HEK293 (cell line): ENCODE measurements around the gene ZNF804A.

ENCODE experiments used
- CTCF ChIA-PET: fragments of 350-600 bp; formaldehyde crosslinking; extraction: SDS; loops from one replicate; lab custom pipeline; 2021; ENCODE audit warnings: antibody characterized with exemption; lab: Yijun Ruan, JAX
- POLR2A ChIA-PET: fragments of 300-600 bp; formaldehyde crosslinking; extraction: SDS; loops from one replicate; lab custom pipeline; 2020; ENCODE audit warnings: antibody characterized with exemption, inconsistent platforms; lab: Yijun Ruan, JAX
- H3K27ac ChIP-seq: fragments of 200-500 bp; sonication (Bioruptor generic); 2 replicates; pipeline ENCODE4 v1.5.1; 2014; ENCODE audit warnings: low read depth, low read length, control low read depth, inconsistent platforms; ENCODE audit errors: extremely low read depth
- H3K36me3 ChIP-seq, 2 experiments: fragments of 200-500 bp in 1 of 2; sonication (Bioruptor generic) in 1 of 2; 1 replicate in 1 of 2; 2 replicates in 1 of 2; pipeline ENCODE4 v1.5.1; 2014 to 2017; ENCODE audit warnings: inconsistent platforms in 2 of 2, low read length in 2 of 2; ENCODE audit not compliant: control insufficient read depth in 2 of 2, insufficient read depth in 1 of 2
- H3K4me1 ChIP-seq: fragments of 200-500 bp; sonication (Bioruptor generic); 2 replicates; pipeline ENCODE4 v1.5.1; 2014; ENCODE audit warnings: mild to moderate bottlenecking, low read length, inconsistent platforms; ENCODE audit not compliant: control insufficient read depth, insufficient read depth
- H3K4me3 ChIP-seq: 2 replicates; pipeline ENCODE4 v1.5.1; 2011; ENCODE audit warnings: low read depth, mild to moderate bottlenecking, control low read depth, low read length, moderate library complexity
- H3K9me3 ChIP-seq: fragments of 200-500 bp; sonication (Bioruptor generic); 2 replicates; pipeline ENCODE4 v1.5.1; 2014; ENCODE audit warnings: low read depth, low read length, inconsistent platforms; ENCODE audit not compliant: control insufficient read depth, insufficient read depth
- SCRT1 ChIP-seq: fragments of 450-650 bp; formaldehyde crosslinking; IDR thresholded peaks from 2 replicates; pipeline ENCODE4 v1.5.1; 2016; ENCODE audit warnings: missing biosample characterization, missing genetic modification characterization, borderline replicate concordance
- ZNF2 ChIP-seq: fragments of 450-650 bp; formaldehyde crosslinking; IDR thresholded peaks from 2 replicates; pipeline ENCODE4 v1.5.1; 2016; ENCODE audit warnings: missing biosample characterization, missing genetic modification characterization
- ZNF354C ChIP-seq: fragments of 450-650 bp; formaldehyde crosslinking; IDR thresholded peaks from 2 replicates; pipeline ENCODE4 v1.5.1; 2016; ENCODE audit warnings: missing biosample characterization, missing genetic modification characterization, low read depth, borderline replicate concordance
- ZNF366 ChIP-seq: fragments of 450-650 bp; formaldehyde crosslinking; conservative IDR thresholded peaks from 2 replicates; pipeline ENCODE4 v1.5.1; 2016; ENCODE audit warnings: missing biosample characterization, missing genetic modification characterization
- ZNF404 ChIP-seq: fragments of 450-650 bp; formaldehyde crosslinking; IDR thresholded peaks from 2 replicates; pipeline ENCODE4 v1.5.1; 2017; ENCODE audit warnings: missing biosample characterization, missing genetic modification characterization
- ZNF548 ChIP-seq: fragments of 450-650 bp; formaldehyde crosslinking; IDR thresholded peaks from 2 replicates; pipeline ENCODE4 v1.5.1; 2016; ENCODE audit warnings: missing biosample characterization, missing genetic modification characterization
- ZNF558 ChIP-seq: fragments of 450-650 bp; formaldehyde crosslinking; IDR thresholded peaks from 2 replicates; pipeline ENCODE4 v1.5.1; 2016; ENCODE audit warnings: missing biosample characterization, missing genetic modification characterization
- ZNF677 ChIP-seq: fragments of 450-650 bp; IDR thresholded peaks from 2 replicates; pipeline ENCODE4 v1.5.0; 2018; ENCODE audit warnings: missing biosample characterization, mild to moderate bottlenecking, missing genetic modification characterization, moderate library complexity
- ZNF707 ChIP-seq: fragments of 450-650 bp; formaldehyde crosslinking; IDR thresholded peaks from 2 replicates; pipeline ENCODE4 v1.5.1; 2016; ENCODE audit warnings: missing biosample characterization, missing genetic modification characterization
- ZNF76 ChIP-seq: fragments of 450-650 bp; formaldehyde crosslinking; IDR thresholded peaks from 2 replicates; pipeline ENCODE4; 2016; ENCODE audit warnings: low read depth, missing biosample characterization, missing genetic modification characterization, borderline replicate concordance
- TF ChIP-seq, protein P1 (sequence below): fragments of 450-650 bp; formaldehyde crosslinking; IDR thresholded peaks from 2 replicates; pipeline ENCODE4 v1.5.1; 2016; ENCODE audit warnings: missing biosample characterization, missing genetic modification characterization
- TF ChIP-seq, protein P2 (sequence below): fragments of 450-650 bp; formaldehyde crosslinking; IDR thresholded peaks from 2 replicates; pipeline ENCODE4 v1.5.1; 2016; ENCODE audit warnings: missing biosample characterization, missing genetic modification characterization
- TF ChIP-seq, protein P3 (sequence below): sonication (generic); formaldehyde crosslinking; IDR thresholded peaks from 2 replicates; pipeline ENCODE4 v1.8.1; 2022; ENCODE audit warnings: mild to moderate bottlenecking, moderate library complexity, missing genetic modification reagents
- TF ChIP-seq, protein P4 (sequence below): IDR thresholded peaks from 2 replicates; pipeline ENCODE4 v1.6.1; 2011; ENCODE audit warnings: mild to moderate bottlenecking, low read depth, low read length, borderline replicate concordance
- TF ChIP-seq, protein P5 (sequence below): fragments of 450-650 bp; formaldehyde crosslinking; IDR thresholded peaks from 2 replicates; pipeline ENCODE4 v1.5.1; 2016; ENCODE audit warnings: missing biosample characterization, missing genetic modification characterization
- TF ChIP-seq, protein P6 (sequence below): fragments of 450-650 bp; formaldehyde crosslinking; IDR thresholded peaks from 2 replicates; pipeline ENCODE4 v1.5.1; 2016; ENCODE audit warnings: missing biosample characterization, missing genetic modification characterization
- TF ChIP-seq, protein P7 (sequence below): fragments of 450-650 bp; formaldehyde crosslinking; IDR thresholded peaks from 2 replicates; pipeline ENCODE4 v1.5.1; 2016; ENCODE audit warnings: missing biosample characterization, missing genetic modification characterization, low read depth
- TF ChIP-seq, protein P8 (sequence below): fragments of 450-650 bp; formaldehyde crosslinking; conservative IDR thresholded peaks from 2 replicates; pipeline ENCODE4 v1.5.1; 2016; ENCODE audit warnings: low read depth, missing biosample characterization, missing genetic modification characterization

The ZNF804A gene

DNA sequence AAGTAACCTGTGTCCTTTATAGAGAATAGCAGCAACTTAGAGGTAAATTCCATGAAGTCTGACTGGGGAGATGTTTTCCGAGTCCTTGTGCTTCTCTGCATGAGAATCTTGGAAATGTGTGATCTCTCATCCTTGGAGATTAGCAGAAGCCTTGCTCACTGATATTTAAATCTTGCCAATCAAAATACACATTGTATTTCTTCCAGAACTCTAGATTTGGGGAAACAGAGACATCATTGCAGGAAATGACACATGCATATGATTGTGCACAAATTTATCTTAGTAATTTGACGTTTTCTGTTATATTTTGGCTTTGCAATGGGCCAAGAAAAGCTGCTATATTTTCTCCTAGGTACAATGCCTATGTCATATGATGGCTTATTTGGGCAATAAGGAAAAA is 182.6 kb downstream of the ZNF804A start:
- Histone ChIP-seq H3K36me3 (no peaks in the 10 kb centered on the region), H3K9me3 (no peaks in the 10 kb centered on the region), H3K27ac (no peak overlapping the region), H3K4me3 (no peak overlapping the region), H3K4me1 (no peaks in the 10 kb centered on the region)
- CTCF ChIA-PET = no interaction called here
- POLR2A ChIA-PET = no interaction called here
- TF ChIP-seq ZNF76 (tag by site-specific recombination) (no peak), ZNF2 (tag by site-specific recombination) (no peak), ZNF677 (tag by site-specific recombination) (no peak), ZNF404 (tag by site-specific recombination) (no peak)
- TF ChIP-seq, protein P1, sequence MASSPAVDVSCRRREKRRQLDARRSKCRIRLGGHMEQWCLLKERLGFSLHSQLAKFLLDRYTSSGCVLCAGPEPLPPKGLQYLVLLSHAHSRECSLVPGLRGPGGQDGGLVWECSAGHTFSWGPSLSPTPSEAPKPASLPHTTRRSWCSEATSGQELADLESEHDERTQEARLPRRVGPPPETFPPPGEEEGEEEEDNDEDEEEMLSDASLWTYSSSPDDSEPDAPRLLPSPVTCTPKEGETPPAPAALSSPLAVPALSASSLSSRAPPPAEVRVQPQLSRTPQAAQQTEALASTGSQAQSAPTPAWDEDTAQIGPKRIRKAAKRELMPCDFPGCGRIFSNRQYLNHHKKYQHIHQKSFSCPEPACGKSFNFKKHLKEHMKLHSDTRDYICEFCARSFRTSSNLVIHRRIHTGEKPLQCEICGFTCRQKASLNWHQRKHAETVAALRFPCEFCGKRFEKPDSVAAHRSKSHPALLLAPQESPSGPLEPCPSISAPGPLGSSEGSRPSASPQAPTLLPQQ (tag by site-specific recombination) = no peak
- TF ChIP-seq, protein P2, sequence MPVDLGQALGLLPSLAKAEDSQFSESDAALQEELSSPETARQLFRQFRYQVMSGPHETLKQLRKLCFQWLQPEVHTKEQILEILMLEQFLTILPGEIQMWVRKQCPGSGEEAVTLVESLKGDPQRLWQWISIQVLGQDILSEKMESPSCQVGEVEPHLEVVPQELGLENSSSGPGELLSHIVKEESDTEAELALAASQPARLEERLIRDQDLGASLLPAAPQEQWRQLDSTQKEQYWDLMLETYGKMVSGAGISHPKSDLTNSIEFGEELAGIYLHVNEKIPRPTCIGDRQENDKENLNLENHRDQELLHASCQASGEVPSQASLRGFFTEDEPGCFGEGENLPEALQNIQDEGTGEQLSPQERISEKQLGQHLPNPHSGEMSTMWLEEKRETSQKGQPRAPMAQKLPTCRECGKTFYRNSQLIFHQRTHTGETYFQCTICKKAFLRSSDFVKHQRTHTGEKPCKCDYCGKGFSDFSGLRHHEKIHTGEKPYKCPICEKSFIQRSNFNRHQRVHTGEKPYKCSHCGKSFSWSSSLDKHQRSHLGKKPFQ (tag by site-specific recombination) = no peak

DNA sequence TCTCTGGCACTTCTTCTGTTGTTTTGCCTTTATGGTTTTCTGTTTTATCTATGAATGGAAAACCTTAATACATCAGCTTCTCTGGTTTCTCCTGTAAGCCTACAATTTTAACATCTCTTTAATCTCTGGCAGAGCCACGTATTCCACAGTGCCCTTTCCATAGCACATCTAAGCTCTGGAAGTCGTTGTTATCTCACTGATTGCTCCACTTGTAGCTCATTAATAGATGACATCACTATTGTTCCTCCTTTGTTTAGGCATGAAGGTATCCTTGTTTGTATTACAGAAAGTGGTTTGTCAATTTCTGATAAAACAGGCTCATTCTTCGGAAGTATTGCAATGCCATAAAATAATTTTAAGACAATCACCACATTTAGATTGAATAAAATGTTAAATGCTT is 185.2 kb downstream of the ZNF804A start:
- ChIA-PET POLR2A (no interaction called here), CTCF (no interaction called here)
- TF ChIP-seq ZNF558 = no peak
- TF ChIP-seq, protein P3, sequence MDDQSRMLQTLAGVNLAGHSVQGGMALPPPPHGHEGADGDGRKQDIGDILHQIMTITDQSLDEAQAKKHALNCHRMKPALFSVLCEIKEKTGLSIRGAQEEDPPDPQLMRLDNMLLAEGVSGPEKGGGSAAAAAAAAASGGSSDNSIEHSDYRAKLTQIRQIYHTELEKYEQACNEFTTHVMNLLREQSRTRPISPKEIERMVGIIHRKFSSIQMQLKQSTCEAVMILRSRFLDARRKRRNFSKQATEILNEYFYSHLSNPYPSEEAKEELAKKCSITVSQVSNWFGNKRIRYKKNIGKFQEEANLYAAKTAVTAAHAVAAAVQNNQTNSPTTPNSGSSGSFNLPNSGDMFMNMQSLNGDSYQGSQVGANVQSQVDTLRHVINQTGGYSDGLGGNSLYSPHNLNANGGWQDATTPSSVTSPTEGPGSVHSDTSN (CRISPR knock-in tag) = no peak
- no peak for TF ChIP-seq ZNF548 (tag by site-specific recombination)
- TF ChIP-seq, protein P4, sequence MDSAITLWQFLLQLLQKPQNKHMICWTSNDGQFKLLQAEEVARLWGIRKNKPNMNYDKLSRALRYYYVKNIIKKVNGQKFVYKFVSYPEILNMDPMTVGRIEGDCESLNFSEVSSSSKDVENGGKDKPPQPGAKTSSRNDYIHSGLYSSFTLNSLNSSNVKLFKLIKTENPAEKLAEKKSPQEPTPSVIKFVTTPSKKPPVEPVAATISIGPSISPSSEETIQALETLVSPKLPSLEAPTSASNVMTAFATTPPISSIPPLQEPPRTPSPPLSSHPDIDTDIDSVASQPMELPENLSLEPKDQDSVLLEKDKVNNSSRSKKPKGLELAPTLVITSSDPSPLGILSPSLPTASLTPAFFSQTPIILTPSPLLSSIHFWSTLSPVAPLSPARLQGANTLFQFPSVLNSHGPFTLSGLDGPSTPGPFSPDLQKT = no peak
- TF ChIP-seq, protein P5, sequence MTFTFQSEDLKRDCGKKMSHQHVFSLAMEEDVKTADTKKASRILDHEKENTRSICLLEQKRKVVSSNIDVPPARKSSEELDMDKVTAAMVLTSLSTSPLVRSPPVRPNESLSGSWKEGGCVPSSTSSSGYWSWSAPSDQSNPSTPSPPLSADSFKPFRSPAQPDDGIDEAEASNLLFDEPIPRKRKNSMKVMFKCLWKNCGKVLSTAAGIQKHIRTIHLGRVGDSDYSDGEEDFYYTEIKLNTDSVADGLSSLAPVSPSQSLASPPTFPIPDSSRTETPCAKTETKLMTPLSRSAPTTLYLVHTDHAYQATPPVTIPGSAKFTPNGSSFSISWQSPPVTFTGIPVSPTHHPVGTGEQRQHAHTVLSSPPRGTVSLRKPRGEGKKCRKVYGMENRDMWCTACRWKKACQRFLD = no peak
- TF ChIP-seq, protein P2 (tag by site-specific recombination) = no peak
- TF ChIP-seq, protein P6, sequence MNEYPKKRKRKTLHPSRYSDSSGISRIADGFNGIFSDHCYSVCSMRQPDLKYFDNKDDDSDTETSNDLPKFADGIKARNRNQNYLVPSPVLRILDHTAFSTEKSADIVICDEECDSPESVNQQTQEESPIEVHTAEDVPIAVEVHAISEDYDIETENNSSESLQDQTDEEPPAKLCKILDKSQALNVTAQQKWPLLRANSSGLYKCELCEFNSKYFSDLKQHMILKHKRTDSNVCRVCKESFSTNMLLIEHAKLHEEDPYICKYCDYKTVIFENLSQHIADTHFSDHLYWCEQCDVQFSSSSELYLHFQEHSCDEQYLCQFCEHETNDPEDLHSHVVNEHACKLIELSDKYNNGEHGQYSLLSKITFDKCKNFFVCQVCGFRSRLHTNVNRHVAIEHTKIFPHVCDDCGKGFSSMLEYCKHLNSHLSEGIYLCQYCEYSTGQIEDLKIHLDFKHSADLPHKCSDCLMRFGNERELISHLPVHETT (tag by site-specific recombination) = no peak
- TF ChIP-seq ZNF354C = no peak
- TF ChIP-seq, protein P7, sequence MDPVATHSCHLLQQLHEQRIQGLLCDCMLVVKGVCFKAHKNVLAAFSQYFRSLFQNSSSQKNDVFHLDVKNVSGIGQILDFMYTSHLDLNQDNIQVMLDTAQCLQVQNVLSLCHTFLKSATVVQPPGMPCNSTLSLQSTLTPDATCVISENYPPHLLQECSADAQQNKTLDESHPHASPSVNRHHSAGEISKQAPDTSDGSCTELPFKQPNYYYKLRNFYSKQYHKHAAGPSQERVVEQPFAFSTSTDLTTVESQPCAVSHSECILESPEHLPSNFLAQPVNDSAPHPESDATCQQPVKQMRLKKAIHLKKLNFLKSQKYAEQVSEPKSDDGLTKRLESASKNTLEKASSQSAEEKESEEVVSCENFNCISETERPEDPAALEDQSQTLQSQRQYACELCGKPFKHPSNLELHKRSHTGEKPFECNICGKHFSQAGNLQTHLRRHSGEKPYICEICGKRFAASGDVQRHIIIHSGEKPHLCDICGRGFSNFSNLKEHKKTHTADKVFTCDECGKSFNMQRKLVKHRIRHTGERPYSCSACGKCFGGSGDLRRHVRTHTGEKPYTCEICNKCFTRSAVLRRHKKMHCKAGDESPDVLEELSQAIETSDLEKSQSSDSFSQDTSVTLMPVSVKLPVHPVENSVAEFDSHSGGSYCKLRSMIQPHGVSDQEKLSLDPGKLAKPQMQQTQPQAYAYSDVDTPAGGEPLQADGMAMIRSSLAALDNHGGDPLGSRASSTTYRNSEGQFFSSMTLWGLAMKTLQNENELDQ = no peak
- TF ChIP-seq, protein P8, sequence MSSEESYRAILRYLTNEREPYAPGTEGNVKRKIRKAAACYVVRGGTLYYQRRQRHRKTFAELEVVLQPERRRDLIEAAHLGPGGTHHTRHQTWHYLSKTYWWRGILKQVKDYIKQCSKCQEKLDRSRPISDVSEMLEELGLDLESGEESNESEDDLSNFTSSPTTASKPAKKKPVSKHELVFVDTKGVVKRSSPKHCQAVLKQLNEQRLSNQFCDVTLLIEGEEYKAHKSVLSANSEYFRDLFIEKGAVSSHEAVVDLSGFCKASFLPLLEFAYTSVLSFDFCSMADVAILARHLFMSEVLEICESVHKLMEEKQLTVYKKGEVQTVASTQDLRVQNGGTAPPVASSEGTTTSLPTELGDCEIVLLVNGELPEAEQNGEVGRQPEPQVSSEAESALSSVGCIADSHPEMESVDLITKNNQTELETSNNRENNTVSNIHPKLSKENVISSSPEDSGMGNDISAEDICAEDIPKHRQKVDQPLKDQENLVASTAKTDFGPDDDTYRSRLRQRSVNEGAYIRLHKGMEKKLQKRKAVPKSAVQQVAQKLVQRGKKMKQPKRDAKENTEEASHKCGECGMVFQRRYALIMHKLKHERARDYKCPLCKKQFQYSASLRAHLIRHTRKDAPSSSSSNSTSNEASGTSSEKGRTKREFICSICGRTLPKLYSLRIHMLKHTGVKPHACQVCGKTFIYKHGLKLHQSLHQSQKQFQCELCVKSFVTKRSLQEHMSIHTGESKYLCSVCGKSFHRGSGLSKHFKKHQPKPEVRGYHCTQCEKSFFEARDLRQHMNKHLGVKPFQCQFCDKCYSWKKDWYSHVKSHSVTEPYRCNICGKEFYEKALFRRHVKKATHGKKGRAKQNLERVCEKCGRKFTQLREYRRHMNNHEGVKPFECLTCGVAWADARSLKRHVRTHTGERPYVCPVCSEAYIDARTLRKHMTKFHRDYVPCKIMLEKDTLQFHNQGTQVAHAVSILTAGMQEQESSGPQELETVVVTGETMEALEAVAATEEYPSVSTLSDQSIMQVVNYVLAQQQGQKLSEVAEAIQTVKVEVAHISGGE = no peak
- TF ChIP-seq ZNF707 = no peak
- no peak for TF ChIP-seq ZNF366 (tag by site-specific recombination)
- no peak for TF ChIP-seq ZNF677 (tag by site-specific recombination)
- TF ChIP-seq SCRT1 (tag by site-specific recombination) = no peak

More for the DNA sequence above, 185.2 kb downstream of the ZNF804A start:
- no peaks in the 10 kb centered on the region for H3K9me3 ChIP-seq
- H3K27ac ChIP-seq = no peak overlapping the region
- no peaks in the 10 kb centered on the region for H3K4me1 ChIP-seq
- no peaks in the 10 kb centered on the region for H3K36me3 ChIP-seq
- H3K4me3 ChIP-seq = no peak overlapping the region
